A549 (cell line): Measurements from ENCODE around the gene ARPC5L.
"Not testable (repeated sequence)": the region's sequence is repeated elsewhere in the genome, so short reads cannot be mapped to it uniquely, and the experiment has no call there.

ENCODE experiments used
- BHLHE40 ChIP-seq: IDR thresholded peaks from 2 replicates; pipeline ENCODE4 v1.6.1; 2012; ENCODE audit warnings: low read depth, low read length, inconsistent platforms
- EP300 ChIP-seq, 2 experiments: fragments of >200 bp; sonication (Bioruptor Twin); formaldehyde crosslinking; IDR thresholded peaks; 2 replicates in 1 of 2; 3 replicates in 1 of 2; pipeline ENCODE4 v1.6.1; 2016 to 2017
- FOSB ChIP-seq: fragments of 250-450 bp; sonication (Bioruptor Pico); IDR thresholded peaks from 2 replicates; pipeline ENCODE4 v1.5.0; 2020; ENCODE audit warnings: mild to moderate bottlenecking, moderate library complexity
- MYC ChIP-seq: IDR thresholded peaks from 2 replicates; pipeline ENCODE4 v1.6.1; 2012; ENCODE audit warnings: mild to moderate bottlenecking, inconsistent platforms, low read length, improper control_type of control experiment, borderline replicate concordance
- NR3C1 ChIP-seq: fragments of >200 bp; sonication (Bioruptor Twin); formaldehyde crosslinking; IDR thresholded peaks from 3 replicates; pipeline ENCODE4 v1.6.1; 2017
- POLR2A ChIP-seq: IDR thresholded peaks from 2 replicates; pipeline ENCODE4 v1.6.1; 2012; ENCODE audit warnings: mild to moderate bottlenecking, low read length
- RFX5 ChIP-seq: fragments of 450-650 bp; IDR thresholded peaks from 2 replicates; pipeline ENCODE4 v1.7.1; 2014; ENCODE audit warnings: antibody characterized with exemption, mild to moderate bottlenecking, moderate library complexity
- SMC3 ChIP-seq: fragments of >200 bp; sonication (Bioruptor Twin); formaldehyde crosslinking; IDR thresholded peaks from 3 replicates; pipeline ENCODE4 v1.6.1; 2018; ENCODE audit warnings: inconsistent platforms
- TF ChIP-seq, protein P1 (sequence below): fragments of >200 bp; sonication (Bioruptor Twin); formaldehyde crosslinking; IDR thresholded peaks from 3 replicates; pipeline ENCODE4 v1.5.1; 2016
- TF ChIP-seq, protein P2 (sequence below): fragments of 450-650 bp; IDR thresholded peaks from 2 replicates; pipeline ENCODE4 v1.6.1; 2014; ENCODE audit warnings: antibody characterized with exemption
- TF ChIP-seq, protein P3 (sequence below): IDR thresholded peaks from 2 replicates; pipeline ENCODE4 v1.6.1; 2012; ENCODE audit warnings: low read depth, borderline replicate concordance
- TF ChIP-seq, protein P4 (sequence below): IDR thresholded peaks from 2 replicates; pipeline ENCODE4 v1.6.1; 2012

DNA sequence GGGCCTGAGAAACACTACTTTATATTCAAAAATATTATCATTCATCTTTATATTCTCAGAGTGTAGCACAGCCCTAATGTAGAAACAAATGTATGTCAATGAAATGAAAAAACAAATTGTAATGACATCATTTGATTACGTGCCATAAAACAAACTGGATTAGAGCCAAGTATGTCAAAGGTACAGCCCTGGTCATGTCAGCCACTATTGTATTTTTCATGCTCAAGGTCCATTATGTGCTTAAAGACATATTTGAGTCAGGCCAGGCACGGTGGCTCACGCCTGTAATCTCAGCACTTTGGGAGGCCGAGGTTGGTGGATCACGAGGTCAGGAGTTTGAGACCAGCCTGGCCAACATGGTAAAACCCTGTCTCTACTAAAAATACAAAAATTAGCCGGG, 58.5 kb downstream of the ARPC5L start:
- not testable (repeated sequence) for TF ChIP-seq POLR2A; EP300 (IDR thresholded peaks at IDR 0.05); RFX5; MYC; NR3C1; SMC3; FOSB; BHLHE40
- TF ChIP-seq, protein P1, sequence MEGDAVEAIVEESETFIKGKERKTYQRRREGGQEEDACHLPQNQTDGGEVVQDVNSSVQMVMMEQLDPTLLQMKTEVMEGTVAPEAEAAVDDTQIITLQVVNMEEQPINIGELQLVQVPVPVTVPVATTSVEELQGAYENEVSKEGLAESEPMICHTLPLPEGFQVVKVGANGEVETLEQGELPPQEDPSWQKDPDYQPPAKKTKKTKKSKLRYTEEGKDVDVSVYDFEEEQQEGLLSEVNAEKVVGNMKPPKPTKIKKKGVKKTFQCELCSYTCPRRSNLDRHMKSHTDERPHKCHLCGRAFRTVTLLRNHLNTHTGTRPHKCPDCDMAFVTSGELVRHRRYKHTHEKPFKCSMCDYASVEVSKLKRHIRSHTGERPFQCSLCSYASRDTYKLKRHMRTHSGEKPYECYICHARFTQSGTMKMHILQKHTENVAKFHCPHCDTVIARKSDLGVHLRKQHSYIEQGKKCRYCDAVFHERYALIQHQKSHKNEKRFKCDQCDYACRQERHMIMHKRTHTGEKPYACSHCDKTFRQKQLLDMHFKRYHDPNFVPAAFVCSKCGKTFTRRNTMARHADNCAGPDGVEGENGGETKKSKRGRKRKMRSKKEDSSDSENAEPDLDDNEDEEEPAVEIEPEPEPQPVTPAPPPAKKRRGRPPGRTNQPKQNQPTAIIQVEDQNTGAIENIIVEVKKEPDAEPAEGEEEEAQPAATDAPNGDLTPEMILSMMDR, result not testable (repeated sequence)
- TF ChIP-seq, protein P2, sequence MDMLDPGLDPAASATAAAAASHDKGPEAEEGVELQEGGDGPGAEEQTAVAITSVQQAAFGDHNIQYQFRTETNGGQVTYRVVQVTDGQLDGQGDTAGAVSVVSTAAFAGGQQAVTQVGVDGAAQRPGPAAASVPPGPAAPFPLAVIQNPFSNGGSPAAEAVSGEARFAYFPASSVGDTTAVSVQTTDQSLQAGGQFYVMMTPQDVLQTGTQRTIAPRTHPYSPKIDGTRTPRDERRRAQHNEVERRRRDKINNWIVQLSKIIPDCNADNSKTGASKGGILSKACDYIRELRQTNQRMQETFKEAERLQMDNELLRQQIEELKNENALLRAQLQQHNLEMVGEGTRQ, result not testable (repeated sequence)
- TF ChIP-seq, protein P3, sequence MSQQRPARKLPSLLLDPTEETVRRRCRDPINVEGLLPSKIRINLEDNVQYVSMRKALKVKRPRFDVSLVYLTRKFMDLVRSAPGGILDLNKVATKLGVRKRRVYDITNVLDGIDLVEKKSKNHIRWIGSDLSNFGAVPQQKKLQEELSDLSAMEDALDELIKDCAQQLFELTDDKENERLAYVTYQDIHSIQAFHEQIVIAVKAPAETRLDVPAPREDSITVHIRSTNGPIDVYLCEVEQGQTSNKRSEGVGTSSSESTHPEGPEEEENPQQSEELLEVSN, result not testable (repeated sequence)
- TF ChIP-seq, protein P4, sequence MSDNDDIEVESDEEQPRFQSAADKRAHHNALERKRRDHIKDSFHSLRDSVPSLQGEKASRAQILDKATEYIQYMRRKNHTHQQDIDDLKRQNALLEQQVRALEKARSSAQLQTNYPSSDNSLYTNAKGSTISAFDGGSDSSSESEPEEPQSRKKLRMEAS, result not testable (repeated sequence)
